Activated T-cell treated with anti-CD3 and anti-CD28 coated beads for 4 hours (primary cell): ENCODE measurements around the gene AMBN.
A peak's percentile ranks its signal among the peaks of the same experiment; 100 is the strongest.

ENCODE experiments used
- DNase-seq: peaks from one replicate; pipeline ENCODE4 v3.0.0-alpha.2; 2020

Gene AMBN, protein sequence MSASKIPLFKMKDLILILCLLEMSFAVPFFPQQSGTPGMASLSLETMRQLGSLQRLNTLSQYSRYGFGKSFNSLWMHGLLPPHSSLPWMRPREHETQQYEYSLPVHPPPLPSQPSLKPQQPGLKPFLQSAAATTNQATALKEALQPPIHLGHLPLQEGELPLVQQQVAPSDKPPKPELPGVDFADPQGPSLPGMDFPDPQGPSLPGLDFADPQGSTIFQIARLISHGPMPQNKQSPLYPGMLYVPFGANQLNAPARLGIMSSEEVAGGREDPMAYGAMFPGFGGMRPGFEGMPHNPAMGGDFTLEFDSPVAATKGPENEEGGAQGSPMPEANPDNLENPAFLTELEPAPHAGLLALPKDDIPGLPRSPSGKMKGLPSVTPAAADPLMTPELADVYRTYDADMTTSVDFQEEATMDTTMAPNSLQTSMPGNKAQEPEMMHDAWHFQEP

DNA sequence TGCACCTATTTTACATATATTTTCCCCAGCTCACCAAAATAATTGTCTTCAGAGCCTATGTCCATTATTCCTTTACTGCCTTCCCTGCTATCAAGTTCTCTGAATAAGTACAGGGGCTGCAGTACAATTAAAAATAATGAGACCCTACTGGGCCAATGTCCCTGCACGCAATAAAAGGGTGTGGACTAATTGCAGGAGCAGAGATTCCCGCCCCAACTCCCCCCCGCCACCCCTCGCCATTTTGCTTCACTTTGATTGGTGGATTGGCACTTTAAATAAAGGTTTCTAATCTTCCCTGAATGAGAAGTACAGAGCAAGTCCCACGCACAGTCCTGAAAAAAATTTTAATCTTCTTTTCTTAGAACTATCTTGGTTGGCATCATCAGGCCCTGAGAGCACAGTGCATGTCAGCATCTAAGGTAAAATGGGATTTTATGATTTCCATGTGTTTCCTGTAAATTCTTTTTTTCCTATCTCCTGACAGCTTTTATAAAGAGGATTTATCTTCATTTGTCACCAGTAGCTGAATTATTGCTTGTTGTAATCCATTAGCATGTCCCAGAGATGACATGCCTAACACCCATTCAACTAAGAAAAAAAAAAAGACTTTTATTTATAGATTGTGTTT lies at the start of gene AMBN:
TSS of gene AMBN (plus strand) at position 302 of the 628 bp plus-strand sequence. CDS start at position 405, 103 bp downstream.
- DNase-seq, result no peak

DNA sequence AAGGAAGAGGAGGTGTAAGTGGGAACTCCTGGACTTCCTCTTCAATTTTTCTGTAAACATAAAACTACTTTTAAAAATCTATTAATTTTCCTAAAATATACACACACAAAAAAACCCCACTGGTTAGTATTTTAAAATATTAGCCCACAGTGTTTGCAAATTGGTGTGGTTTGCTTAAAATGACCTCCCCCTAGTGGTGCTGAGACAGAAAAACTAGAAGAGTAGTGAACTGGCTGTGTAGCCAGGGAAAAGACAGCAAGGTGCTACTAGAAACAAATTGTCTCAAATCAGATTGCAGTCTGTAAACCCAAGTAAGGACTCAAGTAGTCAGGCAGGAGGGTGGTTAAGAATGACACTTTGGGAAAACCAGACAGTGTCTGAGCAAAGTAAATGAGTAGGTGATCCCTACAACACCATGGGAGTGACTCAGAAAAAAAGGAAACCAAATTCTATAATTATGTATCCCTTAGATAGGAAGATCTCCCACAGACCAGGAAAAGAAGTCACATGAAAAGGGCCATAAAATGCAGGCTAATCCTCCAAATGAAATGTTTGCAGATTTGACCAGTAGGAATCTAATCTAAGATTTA lies 47.7 kb upstream of the AMBN start:
- DNase-seq, result no peak

DNA sequence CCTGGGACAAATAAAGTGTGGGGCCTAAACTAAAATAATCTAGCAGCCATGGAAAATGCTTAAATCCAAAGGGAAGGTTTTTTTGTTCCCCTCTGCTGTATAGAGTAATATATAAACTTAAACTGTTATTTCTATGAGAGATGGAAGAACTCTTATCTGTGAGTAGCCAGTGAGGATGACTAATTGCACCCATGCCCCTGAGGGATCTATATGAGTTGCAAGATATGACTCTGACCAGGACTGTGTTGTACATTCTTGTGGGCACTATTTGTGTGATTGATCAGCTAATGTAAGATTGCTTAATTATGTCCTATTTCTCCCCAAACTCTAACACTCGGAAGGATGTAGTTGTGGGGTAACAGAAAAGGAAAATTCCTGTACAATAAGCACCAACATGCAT lies 35.2 kb upstream of the AMBN start:
- no peak for DNase-seq

DNA sequence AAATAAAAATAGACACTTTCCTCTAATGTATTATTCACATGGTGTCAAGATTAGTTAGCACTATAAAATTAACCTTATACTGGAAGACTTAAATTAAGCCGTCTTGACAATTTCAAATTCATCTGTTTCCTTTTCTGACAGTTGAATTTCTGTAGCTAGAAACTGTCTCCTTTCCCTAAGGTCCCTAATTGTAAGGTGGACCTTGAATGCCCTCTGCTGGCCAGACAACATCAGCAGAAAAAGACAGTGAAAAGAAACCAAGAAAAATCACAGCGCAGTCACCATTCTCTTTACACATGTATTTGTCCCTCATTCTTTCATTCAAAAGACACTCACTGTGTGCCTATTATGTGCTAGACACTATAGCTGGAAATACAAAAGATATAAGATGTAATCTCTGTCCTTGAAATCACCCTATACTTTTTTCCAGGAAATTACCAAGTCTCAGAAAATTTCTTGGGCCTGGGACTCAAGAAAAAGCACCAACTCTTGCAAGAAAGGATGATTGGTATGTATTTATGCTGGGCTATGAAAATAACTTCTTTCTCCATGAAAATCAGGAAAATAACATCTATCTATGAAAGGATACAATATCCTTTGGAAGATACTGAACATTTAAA lies 32.7 kb upstream of the AMBN start:
- DNase-seq, result peak; percentile 12

DNA sequence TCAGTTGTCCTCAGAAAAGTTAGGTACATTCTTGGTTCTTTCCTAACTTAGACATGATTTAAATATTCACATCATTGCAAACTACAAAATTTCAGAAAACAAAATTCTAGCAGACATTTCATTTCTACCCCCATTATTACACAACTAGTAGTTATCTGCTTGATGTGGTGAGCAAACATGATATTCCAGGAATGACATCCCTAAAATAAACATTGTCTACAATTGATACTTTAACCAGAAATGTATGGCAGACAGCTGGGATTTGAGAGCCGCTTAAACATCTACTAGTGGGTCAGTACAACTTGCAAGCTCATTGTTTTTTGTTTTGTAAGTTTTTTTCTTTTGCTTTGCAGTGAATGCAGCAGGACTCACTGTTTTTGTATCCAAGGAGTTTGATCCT lies 32.1 kb upstream of the AMBN start:
- no peak for DNase-seq

DNA sequence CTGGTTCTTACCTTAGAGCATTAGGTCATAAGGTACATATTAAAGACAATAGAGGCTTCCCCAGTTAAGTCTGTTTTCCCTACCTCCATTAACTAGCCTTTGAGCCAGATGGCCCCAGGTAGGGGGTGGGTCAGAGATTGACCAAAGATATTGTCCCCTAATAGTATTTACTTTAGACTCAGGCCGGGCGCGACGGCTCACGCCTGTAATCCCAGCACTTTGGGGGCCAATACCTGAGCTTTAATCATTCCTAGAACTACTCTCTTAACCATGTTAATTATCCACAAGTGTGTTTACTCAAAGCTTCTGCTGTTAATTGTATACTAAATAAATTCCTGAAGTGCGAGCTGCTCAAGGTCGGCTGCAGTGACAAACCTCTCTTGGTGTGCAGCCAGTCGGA lies 28.0 kb upstream of the AMBN start:
- no peak for DNase-seq

DNA sequence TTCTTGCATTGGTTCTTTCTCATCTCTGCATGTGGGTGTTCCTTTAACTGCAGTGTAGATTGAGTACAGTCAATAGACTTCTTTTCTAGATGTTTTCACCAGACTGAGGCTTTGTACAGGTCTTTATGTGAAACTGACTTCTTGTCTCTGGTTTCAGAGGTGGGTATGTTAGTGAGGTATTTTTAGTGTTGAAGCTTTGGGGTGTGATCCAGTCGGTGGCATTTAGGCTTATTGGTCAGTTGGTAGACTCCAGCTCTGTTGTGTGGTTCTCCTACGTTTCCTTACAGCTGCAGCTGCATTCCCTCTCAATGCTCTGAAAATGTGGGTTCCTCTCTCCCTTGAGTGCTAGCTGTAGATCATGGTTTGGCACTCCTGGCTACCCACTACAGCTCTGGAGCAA lies 21.3 kb upstream of the AMBN start:
- no peak for DNase-seq

DNA sequence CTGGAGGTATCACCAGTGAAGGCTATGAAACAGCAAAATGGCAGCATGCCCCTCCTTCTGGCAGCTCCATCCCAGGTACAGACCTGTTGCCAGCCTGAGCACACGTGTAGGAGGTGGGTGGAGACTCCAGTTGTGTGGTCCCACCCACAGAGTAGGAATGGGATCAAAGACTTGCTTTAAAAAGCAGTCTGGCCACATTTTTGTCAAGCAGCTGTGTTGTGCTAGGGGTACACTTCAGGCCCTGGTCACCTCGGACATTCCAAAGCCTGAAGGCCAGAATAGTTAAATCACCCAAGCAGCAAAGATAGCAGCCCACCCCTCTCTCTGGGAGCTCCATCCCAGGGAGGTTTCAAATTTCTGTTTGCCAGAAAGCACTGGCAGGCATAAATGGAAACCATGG lies 20.3 kb upstream of the AMBN start:
- no peak for DNase-seq

DNA sequence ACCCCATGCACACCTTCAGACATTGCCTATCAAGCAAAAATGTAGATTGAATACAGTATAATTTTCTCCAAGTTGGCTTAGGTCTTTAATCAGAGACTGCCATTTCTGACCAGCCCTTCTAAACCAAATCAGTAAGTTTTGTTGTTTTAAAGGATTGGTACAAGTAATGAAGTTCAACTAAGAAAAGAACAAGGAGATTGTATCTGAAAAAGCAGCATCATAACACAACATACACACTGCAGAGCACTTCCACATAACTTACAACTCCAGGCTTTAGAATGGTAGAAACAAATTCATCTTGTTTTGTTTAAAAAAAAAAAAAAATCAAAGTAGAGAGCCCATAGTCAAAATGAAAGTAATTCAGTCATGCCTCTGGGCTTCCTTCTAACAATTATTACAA lies 16.1 kb upstream of the AMBN start:
- no peak for DNase-seq

DNA sequence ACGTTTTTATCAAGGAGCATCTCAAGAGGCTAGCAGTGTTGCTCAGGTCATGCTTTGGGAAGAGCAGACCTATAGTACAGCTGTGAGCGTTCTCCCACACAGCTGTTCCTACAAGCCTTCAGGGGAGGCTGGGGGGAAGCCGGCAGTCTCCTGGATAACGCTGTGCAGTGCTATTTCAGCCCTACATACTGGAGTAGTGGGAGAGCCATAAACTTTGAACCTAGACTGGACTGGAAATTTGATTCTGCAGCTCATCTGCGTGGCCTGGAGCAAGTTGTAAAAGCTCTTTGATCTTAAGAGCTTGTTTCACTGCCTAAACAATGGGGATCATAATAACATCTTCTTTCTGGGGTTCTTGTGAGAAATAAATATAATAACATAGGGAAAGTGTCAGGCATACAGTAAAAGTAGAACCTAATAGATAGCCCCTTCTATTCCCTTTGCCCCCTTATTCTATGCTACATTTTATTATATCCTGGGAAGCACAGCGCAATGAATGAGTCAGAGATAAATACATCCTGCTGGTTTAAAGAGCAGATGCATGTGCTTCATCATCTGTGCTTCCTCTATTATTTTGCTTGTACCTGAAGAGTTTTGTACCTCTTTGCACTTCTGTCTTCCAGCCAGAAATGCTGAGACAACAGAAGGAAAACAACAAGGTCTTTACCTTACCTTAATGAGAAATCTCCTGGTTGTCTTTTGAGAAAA lies 14.7 kb upstream of the AMBN start:
- DNase-seq, result no peak

DNA sequence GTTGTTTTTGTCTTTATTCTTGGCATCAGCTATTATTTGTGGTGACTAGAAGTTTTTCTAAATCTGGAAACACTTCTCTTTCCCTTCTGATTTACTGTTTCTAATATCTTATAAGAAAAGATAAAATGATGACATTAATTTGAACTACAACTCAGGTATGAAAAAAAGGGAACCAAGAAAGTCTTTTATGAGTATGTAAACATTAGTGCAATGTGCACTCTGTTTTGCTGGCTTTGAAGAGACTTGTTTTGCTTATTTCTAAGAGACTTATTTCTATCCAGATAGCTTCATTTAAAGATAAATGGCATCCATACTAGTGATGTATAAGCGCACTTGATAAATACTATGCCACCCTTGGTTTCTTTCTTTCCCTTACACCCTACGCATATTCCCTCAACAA lies 10.1 kb upstream of the AMBN start:
- DNase-seq, result no peak

DNA sequence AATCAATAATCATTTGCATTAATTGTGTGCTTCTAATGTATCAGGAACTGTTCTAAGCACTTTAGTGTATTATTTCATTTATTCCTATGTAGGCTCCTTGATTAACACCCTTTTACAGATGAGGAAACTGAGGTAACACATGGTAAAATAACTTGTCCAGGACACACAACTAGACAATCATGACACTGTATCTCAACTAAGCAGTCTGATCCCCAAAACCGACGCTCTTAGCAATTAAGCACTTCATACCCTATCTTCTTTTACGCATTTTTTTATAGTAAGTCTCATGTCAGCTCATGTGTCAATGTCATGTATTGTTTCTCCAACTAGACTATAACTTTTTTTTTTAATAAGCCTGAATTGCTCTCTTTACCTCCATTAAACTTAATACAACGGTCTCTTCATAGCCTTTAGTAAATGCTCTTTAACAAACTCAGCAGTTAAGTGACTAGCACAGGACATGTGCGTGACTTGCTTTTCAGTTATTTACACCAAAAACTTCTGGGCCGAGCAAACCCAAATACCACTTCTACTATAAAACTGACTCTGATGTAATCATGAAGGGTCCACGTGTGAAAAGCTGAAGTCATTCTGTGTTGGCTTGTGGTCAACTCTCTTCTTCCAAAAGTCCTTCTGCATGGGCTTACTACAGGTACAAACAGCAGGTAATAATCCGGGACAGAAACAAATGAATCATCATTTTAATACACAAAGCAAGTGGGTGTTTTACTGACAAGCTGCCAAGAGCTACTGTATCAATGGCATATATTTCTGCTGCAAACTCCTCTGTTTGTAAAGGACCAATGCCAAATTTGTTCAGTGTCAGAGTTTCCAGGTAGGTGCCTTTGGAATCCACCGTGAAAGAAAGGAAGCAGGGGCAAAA lies 7.9 kb upstream of the AMBN start:
- DNase-seq, result no peak

DNA sequence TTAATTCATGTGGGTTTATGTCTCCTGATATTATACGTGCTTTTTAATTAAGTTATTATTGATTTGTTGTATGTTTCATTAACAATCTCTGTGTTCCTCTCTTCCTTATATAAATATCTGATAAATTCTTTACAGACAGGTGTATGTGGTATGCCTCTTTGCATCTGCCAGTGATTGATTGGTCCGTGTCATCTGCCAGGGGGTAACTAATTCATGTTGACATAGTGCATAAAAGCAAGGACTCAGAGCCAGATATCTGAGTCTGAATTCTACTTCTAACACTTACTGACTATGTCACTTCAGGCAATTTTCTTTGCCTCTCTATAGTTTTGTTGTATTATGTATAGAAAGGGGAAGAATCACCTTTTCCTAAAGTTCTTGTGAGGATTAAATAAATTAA lies 5.2 kb upstream of the AMBN start:
- DNase-seq, result no peak

DNA sequence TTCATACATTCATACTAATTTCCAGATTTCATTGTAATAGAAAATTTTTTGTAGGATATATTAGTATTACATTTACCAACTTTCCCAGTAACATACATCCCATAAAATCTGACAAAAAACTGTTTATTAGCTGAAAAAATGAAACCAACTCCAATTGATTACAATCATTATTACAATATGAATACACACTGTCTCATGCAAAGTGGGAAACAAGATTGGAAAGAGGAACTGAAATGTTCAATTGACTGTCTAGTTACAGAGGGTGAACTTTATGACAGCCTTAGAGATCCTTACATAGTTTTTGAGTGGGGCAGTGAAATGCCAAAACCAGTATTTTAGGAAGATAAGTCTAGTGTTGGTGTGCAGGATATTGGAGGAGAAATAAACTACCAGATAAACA lies 2.3 kb upstream of the AMBN start:
- no peak for DNase-seq

DNA sequence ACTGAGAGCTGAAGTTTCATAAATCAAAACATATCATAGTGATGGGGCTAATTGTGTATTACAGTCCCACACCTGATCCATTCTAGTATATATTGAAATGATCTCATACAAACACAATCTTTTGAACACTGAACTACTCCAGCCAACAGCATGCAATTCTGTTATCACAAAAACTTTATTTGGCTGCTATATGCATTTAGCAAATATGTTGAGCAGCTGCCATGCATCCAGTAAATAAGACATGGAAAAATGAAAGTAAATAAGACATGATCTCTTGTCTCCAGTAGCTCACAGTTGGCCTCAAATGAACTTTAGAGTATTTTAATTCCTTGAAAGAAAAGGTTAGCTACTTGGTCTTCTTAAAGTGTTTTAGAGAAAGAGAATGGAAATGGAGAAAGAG lies 2.1 kb downstream of the AMBN start:
- DNase-seq, result no peak

DNA sequence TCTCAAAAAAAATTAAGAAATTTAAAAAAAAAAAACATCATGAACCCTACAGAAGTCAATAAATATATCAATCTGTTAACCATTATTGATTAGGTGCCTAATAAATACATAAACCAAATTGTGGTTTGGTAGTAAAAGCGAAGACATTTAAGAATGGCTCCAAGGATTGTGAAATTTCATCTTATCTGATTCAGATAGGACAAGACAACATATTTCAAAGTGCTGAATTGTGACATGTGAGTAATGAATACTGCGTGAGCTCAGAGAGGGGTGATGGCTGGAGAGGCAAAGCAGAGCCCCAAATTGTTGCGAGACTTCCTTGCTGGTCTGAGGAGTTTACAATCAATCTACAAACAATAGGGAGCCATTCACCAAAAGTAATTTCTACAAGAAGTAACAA lies 8.2 kb downstream of the AMBN start:
- no peak for DNase-seq

DNA sequence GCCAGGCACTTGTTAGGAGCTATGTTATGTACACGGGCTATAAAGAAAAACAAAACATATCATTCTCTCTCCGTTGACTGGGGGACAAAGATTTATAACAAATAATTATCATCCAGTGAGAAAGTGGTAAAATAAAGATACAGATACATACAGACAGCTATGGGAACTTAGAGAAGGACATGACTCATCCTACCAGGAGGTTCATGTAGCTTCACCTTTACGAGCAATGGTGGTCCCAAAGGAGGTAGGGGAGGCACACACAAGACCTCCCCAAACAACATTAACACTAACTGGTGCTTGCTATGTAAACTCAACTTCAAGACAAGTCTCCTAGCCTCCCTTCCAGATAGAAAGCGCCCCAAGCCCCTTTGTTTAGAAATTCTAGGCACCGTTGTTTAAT lies 8.9 kb downstream of the AMBN start:
- DNase-seq, result no peak

DNA sequence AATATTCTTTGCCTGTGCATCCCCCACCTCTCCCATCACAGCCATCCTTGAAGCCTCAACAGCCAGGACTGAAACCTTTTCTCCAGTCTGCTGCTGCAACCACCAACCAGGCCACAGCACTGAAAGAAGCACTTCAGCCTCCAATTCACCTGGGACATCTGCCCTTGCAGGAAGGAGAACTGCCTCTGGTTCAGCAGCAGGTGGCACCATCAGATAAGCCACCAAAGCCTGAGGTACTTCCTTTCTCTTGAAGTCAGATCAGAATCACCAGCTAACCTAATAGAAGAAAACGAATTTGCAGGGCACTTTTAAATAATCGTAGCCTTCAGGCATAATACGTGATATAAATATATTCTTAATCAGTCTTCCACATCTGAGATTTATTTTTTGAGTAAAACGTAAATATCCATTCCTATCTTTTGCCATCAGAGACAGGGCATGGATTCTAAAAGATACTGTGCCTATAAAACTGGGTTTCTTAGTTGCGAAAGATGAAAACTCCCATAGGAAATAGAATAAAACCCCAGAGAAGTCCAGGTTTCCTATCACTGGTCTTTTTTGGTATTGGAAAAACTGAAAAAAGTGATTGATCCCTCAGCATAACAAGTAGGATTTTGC lies 9.5 kb downstream of the AMBN start:
- DNase-seq, result peak; percentile 45

DNA sequence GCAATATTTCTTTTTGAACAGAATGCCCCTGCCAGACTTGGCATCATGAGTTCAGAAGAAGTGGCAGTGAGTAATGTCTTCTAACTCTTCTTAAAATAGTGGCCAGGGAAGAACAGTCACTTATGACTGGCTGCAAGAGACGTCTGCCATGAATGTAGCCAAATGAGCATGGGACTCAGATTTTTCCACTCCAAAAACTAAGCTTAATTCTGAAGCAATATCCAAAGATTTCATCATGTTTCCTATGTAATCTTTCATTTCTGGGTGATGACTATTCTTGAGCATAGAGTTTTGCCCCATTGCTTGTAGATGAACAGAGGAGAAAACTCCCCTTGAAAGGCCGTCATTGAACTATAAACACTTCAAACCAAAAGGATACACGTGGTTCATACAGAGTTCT lies 11.8 kb downstream of the AMBN start:
- DNase-seq, result no peak

DNA sequence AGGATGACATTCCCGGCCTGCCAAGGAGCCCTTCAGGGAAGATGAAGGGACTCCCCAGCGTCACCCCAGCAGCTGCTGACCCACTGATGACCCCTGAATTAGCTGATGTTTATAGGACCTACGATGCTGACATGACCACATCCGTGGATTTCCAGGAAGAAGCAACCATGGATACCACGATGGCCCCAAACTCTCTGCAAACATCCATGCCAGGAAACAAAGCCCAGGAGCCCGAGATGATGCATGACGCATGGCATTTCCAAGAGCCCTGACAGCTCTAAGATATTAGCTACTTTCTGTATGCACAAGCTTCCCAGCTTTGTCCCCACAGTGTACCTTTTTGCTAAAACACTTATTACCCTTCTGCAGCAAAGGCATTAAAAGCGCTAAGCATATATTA lies 14.4 kb downstream of the AMBN start:
- no peak for DNase-seq

DNA sequence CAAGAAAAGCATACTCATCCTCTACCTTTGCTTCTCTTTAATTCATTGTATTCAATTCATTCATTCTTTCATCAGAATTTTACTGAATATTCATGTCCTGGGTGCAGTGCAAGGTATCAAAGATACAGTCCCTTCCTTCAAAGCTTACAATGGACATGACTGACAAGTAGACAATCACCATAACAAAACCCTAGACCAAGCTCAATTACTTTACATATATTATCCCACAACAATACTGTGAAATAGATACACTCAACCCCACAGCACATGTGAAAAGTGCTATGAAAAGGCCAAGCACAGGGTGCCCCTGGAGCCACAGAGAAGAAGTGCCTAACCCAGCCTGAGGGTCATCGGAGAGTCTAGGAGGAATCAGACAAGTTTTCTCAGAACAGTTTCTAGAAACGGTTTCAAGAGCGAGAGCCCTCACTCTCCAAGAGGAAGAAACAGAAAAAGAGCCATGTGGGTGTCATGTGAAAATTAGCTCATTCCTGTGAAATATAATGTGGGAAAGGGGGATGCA lies 15.3 kb downstream of the AMBN start:
- no peak for DNase-seq
